GM10266 (cell line): ENCODE results near the gene S100G.

Experiments
- DNase-seq: peaks from one replicate; pipeline ENCODE4 v3.0.0; 2012; ENCODE audit errors: extremely low spot score
- TF ChIP-seq, protein P1 (sequence below): IDR thresholded peaks from 2 replicates; pipeline ENCODE4 v1.5.1; 2012; ENCODE audit warnings: mild to moderate bottlenecking, low read depth; ENCODE audit not compliant: control insufficient read depth, insufficient read depth; ENCODE audit errors: missing control alignments

Gene S100G

DNA sequence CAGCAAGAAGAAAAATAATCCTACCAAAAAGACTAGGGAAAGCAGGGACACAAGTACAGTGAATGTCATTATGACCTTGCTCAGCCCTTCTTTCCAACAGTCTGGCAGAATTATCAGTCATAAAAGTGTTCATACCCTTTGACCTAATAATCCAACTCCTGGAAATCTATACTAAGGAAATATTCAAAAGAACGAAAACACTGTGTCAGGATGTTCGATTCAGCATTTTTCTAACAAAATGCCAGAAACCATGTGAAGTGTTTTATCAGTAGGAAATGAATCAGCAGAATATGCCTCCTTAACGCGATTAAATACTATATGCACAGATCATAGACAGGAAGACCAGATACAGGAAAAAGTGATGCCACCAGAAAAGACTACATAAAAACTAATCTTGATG, 16.2 kb upstream of the S100G start:
- TF ChIP-seq, protein P1, sequence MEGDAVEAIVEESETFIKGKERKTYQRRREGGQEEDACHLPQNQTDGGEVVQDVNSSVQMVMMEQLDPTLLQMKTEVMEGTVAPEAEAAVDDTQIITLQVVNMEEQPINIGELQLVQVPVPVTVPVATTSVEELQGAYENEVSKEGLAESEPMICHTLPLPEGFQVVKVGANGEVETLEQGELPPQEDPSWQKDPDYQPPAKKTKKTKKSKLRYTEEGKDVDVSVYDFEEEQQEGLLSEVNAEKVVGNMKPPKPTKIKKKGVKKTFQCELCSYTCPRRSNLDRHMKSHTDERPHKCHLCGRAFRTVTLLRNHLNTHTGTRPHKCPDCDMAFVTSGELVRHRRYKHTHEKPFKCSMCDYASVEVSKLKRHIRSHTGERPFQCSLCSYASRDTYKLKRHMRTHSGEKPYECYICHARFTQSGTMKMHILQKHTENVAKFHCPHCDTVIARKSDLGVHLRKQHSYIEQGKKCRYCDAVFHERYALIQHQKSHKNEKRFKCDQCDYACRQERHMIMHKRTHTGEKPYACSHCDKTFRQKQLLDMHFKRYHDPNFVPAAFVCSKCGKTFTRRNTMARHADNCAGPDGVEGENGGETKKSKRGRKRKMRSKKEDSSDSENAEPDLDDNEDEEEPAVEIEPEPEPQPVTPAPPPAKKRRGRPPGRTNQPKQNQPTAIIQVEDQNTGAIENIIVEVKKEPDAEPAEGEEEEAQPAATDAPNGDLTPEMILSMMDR, result no peak
- DNase-seq, result no peak

GRCh38 chrX:16635040-16635439, 14.9 kb upstream of the S100G start:
- DNase-seq, result no peak
- TF ChIP-seq, protein P1, result no peak

DNA sequence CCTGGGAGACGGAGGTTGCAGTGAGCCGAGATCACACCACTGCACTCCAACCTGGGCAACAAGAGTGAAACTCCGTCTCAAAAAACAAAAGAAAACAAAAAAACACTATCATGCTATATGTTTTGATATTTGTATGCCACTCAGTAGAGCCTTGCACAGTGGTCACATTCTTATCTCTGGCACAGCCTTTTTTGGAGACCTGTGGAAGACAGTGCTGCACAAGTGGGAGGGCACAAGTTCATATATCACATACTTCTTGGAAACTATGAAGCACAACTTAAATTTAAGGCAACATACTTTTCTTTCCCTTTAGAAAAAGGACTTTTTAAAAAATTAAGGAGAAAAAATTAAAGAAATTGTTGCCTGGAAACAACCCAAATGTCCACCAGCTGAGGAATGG, 14.4 kb upstream of the S100G start:
- TF ChIP-seq, protein P1, result no peak
- no peak for DNase-seq

- DNase-seq, result no peak
- TF ChIP-seq, protein P1, result no peak
These were observed 11.4 kb upstream of the S100G start for GRCh38 chrX:16638533-16638932.

DNA sequence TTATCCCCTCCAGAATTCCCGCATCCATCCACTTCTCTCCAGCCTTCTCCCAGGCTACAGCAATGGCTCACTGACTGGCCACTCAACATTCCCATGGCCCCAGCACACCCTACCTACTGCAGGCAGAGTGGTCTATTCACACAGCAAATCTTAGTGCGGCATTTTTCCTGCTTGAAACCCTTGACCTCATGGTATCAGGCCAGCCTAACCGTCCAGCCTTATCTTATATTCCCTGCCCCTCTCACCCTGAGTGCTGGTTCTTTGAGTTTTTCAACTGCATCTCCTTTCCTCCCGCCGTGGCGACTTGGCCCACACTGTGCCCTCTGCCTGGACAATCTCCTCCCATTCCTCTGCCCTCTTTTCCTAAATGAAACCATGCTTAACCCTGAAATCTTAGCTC, 10.0 kb upstream of the S100G start:
- TF ChIP-seq, protein P1, result no peak
- DNase-seq, result no peak

DNA sequence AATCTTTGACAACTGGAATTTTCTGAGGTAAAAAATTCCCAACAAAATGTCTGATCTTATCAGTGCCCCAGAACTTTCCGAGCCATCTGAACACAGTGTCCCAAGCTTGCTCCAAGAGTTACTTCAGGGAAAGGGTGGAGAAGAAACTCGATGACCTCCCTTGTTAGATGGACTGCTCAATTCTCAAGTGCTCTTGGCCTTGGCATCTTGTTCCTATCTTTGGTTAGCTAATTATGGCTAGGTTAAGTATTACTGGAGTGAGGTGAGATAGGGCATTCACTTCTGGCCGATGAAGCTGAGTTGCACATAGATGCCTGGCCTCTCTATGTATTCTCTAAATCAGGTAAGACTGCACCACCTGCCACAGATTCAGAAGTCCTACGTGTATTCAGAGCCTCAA, 9.1 kb upstream of the S100G start:
- no peak for DNase-seq
- TF ChIP-seq, protein P1, result no peak

GRCh38 chrX:16643176-16643575, 6.8 kb upstream of the S100G start:
- TF ChIP-seq, protein P1, result no peak
- DNase-seq, result no peak
